GM18502 (cell line): Measurements from ENCODE around the gene TBPL2.
A peak's percentile ranks its signal among the peaks of the same experiment; 100 is the strongest.

ENCODE experiments used
- ATAC-seq: cut with Tn5 transposase; IDR thresholded peaks from one replicate; pipeline ENCODE4 v1.9.1; 2021; ENCODE audit warnings: mild to moderate bottlenecking; ENCODE audit not compliant: unreplicated experiment, poor library complexity

TBPL2 gene

GRCh38 chr14:55373784-55374705 lies 66.4 kb downstream of the TBPL2 start:
- ATAC-seq, result peak; percentile 61

DNA sequence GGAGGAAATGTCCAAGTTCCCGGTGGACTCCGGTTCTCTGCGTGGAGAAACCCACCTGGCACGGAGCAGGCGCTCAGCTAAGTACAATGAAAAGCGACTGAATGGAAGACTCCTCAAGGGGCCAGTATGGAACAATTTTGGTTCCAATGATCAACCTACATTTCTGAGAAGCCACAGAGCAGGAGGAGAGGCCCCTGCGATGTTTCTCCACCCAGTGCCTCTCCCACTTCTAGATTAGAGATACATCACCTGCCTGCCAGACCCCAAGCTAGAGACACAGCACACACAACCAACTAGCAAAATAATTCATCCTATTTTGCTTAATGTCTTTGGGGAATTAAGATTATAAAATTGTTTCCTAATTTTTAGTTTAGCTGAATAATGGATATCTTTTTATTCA lies 67.6 kb downstream of the TBPL2 start:
- ATAC-seq, result no peak

DNA sequence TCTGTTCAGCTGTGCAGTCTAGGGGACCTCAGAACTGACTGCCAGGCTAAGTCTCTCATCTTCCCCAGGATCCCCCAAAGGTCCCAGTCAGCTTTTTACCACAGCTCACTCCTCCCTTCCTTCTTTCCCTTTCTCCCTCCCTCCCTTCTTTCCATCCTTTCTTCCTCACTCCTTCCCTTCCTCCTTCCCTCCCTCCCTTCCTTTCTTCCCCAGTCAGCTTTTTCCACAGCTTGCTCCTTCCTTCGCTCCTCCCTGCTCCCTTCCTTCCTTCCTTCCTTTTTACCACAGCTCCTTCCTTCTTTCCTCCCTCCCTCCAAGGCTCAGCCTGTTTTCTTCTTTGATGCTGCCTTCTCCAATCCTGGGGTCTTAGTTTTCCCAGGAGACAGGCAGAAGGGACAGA lies 68.0 kb downstream of the TBPL2 start:
- no peak for ATAC-seq

DNA sequence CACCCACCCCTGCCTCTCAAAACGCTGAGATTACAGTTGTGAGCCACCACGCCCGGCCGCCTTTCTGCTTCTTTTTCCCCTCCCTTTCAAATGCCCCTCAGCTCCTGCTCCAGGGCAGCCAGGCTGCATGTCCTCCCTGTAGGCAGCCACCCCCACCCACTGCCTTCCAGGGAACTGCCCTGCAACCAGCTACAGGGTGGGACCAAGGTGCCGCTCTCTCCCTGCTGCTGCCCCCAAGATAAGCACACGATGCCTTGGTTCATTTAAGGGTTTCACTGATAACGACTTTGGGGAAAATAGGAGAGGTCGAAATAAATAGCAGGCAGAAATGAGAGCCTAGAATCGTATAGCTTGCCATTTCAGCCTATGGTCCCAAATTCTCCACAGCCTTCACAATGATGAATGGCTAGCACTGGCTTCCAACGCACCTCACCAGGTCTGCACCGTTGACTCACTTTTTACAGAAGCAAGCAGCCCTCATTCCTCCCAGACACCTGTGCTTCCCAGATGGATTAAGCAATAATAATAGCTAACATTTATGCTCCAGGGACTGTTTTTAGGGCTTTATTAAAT lies 69.4 kb downstream of the TBPL2 start:
- ATAC-seq, result no peak

- ATAC-seq, result no peak
Measured at GRCh38 chr14:55366271-55366670, 74.1 kb downstream of the TBPL2 start.
